ENCODE measurements around the gene ITGA7.

The ITGA7 gene

DNA sequence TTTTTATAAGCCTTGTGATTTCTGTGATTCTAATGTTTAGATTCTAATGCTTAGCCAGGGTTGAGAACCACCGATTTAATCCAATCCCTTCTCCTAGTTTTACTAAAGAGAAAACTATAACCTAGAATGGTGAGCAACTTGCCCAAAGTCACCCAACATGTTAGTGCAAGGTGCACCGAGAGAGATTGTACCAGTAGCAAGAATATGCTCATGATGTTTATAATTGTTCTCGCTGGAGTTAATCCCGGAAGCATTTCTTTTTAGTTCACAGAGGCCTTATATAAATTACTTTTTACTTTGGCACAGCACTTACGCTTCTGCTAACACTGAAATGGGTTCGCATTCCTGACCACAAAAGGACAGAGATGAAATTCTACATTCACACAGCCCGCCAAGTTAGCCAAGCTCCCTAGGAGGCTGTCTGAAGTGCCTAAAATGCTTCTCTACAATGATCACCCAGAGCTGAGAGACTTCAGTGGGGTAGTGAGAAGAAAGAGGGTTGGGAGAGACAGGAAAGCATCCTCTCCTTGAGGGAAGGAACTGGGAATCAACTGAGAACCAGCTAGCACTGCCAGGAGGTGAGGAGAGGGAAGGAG is 7.6 kb upstream of the ITGA7 start:
- H3K27ac ChIP-seq = peak overlapping the region; percentile 74

DNA sequence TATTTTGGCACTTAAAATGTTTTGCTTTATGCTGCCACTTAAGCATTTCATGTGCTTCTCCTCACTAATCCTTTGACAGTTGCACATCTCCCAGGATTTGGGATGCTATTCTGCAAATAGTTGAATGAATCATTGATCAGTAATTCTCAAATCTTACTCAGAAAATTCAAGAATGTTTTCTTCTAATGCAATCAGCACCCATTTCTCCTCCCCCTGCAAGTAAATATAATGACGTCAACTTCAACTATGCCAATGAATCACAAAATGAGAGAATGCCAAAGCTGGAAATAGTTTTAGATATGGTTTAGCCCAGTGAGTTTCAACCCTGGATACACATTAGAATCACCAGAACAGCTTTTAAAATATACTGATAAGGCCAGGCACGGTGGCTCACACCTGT is 6.0 kb upstream of the ITGA7 start:
- TF ChIP-seq, protein P1, sequence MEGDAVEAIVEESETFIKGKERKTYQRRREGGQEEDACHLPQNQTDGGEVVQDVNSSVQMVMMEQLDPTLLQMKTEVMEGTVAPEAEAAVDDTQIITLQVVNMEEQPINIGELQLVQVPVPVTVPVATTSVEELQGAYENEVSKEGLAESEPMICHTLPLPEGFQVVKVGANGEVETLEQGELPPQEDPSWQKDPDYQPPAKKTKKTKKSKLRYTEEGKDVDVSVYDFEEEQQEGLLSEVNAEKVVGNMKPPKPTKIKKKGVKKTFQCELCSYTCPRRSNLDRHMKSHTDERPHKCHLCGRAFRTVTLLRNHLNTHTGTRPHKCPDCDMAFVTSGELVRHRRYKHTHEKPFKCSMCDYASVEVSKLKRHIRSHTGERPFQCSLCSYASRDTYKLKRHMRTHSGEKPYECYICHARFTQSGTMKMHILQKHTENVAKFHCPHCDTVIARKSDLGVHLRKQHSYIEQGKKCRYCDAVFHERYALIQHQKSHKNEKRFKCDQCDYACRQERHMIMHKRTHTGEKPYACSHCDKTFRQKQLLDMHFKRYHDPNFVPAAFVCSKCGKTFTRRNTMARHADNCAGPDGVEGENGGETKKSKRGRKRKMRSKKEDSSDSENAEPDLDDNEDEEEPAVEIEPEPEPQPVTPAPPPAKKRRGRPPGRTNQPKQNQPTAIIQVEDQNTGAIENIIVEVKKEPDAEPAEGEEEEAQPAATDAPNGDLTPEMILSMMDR (conservative IDR thresholded peaks at IDR 0.05) = no peak
- TF ChIP-seq ZFX (IDR thresholded peaks at IDR 0.05) = no peak
- H3K27ac ChIP-seq = no peak overlapping the region

More for the DNA sequence above, 7.6 kb upstream of the ITGA7 start:
- TF ChIP-seq, protein P1 (conservative IDR thresholded peaks at IDR 0.05) = no peak
- TF ChIP-seq ZFX (IDR thresholded peaks at IDR 0.05) = no peak

DNA sequence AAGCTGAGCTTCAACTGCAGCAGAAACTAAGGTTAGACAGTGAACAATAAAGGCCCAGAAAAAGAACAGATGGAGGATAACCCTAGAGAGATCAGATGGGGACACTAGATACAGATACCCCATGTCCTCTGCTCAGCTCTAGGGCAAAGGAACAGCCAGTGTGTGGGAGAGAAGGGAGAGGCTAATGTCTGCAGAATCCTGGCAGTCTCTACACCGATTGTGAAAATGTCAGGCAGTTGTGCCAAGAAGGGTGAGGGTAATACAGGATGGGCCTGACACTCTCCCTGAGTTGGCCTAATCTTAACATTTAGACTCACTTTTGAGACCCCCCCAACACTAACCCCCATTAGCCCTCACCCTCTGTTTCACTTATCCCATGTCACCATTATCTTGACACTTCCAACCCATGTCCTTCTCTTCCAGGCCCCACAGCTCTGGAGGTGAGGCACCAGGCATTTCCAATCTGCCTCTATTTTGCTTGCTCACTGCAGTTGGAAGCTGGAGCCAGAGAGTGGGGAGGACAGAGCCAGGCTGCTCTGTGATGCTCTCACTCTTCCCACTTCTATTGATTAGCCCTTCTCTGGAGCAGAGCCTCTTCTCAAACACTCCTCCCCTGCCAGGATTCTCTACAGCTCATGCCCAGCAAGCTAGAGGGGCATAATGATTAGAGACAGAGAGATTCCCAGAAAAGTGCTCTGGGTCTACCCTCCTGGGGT is 5.2 kb upstream of the ITGA7 start:
- TF ChIP-seq, protein P1 (conservative IDR thresholded peaks at IDR 0.05) = no peak
- no peak for TF ChIP-seq ZFX (IDR thresholded peaks at IDR 0.05)
- H3K27ac ChIP-seq = no peak overlapping the region

DNA sequence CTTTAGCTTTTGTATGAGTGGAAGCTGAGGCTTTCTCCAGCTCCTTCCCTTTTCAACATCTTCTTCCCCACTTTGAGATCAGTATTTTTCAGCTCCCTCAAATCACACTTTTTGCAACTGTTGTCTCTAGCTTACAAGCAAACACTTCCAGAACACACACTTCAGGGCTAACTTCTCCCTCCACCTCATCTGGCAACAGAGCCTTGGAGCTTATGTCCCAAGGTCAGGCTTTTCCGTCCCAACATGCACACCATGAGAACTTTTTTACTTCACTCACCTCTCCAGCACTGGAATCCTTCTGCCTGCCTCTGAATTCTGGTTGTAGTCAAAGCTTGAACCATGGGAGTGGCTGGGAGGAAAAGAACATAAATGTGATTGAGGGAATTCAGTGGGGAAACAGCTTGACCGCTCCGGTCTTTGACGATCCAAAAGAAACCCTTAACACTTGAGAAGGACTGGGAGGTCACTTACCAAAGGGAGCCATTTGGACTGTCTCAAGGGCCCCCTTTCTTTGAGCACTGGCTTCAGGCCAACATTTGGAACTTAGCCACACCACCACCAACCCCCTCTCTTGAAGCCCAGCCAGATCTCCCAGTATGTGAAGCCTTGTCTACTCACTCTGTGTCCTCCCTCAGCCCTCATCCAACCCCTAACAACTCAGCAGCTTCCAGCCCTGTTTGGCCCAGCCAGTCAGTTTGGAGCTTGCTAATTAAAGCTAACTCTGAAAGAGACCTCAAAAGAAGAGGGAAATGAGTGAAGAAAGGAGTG is 4.3 kb upstream of the ITGA7 start:
- no peak overlapping the region for H3K27ac ChIP-seq
- TF ChIP-seq, protein P1 (conservative IDR thresholded peaks at IDR 0.05) = no peak
- TF ChIP-seq ZFX (IDR thresholded peaks at IDR 0.05) = no peak

DNA sequence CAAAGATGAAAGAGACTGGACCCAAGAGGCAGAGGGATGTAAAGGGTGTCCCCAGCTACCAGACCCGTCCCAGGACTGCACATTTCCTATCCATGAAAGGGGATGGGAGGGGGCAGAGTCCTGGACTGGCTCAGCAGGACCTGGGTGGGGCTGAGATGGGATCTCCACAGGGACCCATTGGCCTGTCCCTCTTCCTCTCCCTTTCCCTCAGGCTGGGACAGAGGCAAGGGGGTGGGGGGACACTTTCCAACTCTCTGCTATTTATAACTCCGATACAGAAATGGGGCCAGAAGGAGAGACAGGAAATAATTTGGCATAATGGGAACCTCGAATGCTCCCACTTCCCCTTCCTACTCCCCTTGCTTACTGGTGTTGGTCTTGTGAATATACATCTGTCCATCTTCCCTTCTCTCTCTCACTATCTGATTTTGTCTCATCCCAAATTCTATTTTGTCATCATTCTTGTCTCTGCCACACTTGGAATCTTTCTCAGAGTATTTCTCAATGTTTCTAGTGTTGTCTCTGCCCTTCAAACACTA is 1.1 kb upstream of the ITGA7 start:
- TF ChIP-seq, protein P1 (conservative IDR thresholded peaks at IDR 0.05) = no peak
- no peak for TF ChIP-seq ZFX (IDR thresholded peaks at IDR 0.05)
- H3K27ac ChIP-seq = no peak overlapping the region

DNA sequence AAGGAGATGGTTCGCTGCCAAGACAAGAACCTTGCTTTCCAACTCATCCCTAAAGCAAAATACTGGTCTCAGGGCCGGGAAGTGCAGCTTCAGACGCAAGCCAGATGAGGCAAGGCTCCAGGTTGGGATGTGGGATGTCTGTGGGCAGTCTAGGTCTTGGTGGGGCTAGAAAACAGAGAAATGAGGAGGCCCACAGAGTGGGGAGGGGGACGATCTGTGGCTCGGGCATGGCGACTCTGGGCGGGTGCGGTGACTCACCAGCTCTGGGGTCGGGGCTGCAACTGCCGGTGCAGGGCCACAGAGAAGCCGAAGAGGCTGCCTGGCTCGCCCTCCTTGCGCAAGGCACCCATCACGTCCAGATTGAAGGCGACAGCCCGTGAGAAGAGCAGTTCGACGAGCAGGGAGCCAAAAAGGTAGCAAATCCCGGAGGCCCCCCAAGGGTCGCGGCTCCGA is 459 bp downstream of the ITGA7 start:
- TF ChIP-seq, protein P1 (conservative IDR thresholded peaks at IDR 0.05) = no peak
- no peak for TF ChIP-seq ZFX (IDR thresholded peaks at IDR 0.05)
- no peak overlapping the region for H3K27ac ChIP-seq
